Spleen (tissue), 7 donors: Measurements from ENCODE around the gene AHRR.

ENCODE experiments used
- POLR2A ChIP-seq, 3 donors: fragments of 450-650 bp; IDR thresholded peaks; one replicate each; pipeline ENCODE4 v1.5.1; 2017; ENCODE audit warnings: antibody characterized with exemption in 3 of 3, mild to moderate bottlenecking in 1 of 3
- TF ChIP-seq, protein P1 (sequence below), 11 experiments: fragments of 200-600 bp in 7 of 11; fragments of 450-650 bp in 4 of 11; sonication (generic) in 4 of 11; IDR thresholded peaks in 8 of 11; conservative IDR thresholded peaks in 3 of 11; 1 replicate in 7 of 11; 2 replicates in 4 of 11; pipeline versions ENCODE4 v1.4.0 to v1.8.0; 2016 to 2021; ENCODE audit warnings: antibody characterized with exemption in 11 of 11, inconsistent platforms in 4 of 11, mild to moderate bottlenecking in 1 of 11
- donor health status: DM: no; HTN: no; CAD: no; lungs with moderate emphysema.
- donor health status: DM: no; HTN: no; CAD: no.
- donor health status: DM: no; HTN: no; CAD: no.

GRCh38 chr5:315488-316209, 5.9 kb upstream of the AHRR start:
- TF ChIP-seq, protein P1, sequence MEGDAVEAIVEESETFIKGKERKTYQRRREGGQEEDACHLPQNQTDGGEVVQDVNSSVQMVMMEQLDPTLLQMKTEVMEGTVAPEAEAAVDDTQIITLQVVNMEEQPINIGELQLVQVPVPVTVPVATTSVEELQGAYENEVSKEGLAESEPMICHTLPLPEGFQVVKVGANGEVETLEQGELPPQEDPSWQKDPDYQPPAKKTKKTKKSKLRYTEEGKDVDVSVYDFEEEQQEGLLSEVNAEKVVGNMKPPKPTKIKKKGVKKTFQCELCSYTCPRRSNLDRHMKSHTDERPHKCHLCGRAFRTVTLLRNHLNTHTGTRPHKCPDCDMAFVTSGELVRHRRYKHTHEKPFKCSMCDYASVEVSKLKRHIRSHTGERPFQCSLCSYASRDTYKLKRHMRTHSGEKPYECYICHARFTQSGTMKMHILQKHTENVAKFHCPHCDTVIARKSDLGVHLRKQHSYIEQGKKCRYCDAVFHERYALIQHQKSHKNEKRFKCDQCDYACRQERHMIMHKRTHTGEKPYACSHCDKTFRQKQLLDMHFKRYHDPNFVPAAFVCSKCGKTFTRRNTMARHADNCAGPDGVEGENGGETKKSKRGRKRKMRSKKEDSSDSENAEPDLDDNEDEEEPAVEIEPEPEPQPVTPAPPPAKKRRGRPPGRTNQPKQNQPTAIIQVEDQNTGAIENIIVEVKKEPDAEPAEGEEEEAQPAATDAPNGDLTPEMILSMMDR (IDR thresholded peaks at IDR 0.05 in 8 of 11, conservative IDR thresholded peaks at IDR 0.05 in 3 of 11): no peak
- no peak for TF ChIP-seq POLR2A (IDR thresholded peaks at IDR 0.05)
